ENCODE measurements around the gene DIP2C.

GRCh38 chr10:404991-405390, 284.5 kb downstream of the DIP2C start:
- TF ChIP-seq CTCF (IDR thresholded peaks at IDR 0.05) (no peak), POLR2A (IDR thresholded peaks at IDR 0.05) (no peak)
